ENCODE data around the gene CLCN3.
"Not testable (repeated sequence)": the region's sequence is repeated elsewhere in the genome, so short reads cannot be mapped to it uniquely, and the experiment has no call there.

CLCN3 gene

GRCh38 chr4:169658975-169659715 is 38.8 kb downstream of the CLCN3 start:
- no peak for DNase-seq

GRCh38 chr4:169659716-169660670 is 39.6 kb downstream of the CLCN3 start:
- DNase-seq: peak; percentile 71

- DNase-seq: no peak
Observed at GRCh38 chr4:169660929-169661328, 40.6 kb downstream of the CLCN3 start.

GRCh38 chr4:169661761-169662160 is 41.4 kb downstream of the CLCN3 start:
- DNase-seq: no peak

- DNase-seq: no peak
Observed at GRCh38 chr4:169662206-169662605, 41.8 kb downstream of the CLCN3 start.

- DNase-seq: no peak
Observed at GRCh38 chr4:169663402-169663801, 43.0 kb downstream of the CLCN3 start.

GRCh38 chr4:169663831-169664230 is 43.5 kb downstream of the CLCN3 start:
- DNase-seq: no peak

GRCh38 chr4:169664615-169665014 is 44.2 kb downstream of the CLCN3 start:
- no peak for DNase-seq

GRCh38 chr4:169665046-169665737 is 44.8 kb downstream of the CLCN3 start:
- no peak for DNase-seq

GRCh38 chr4:169668069-169668721 is 47.8 kb downstream of the CLCN3 start:
- no peak for DNase-seq

GRCh38 chr4:169675825-169676224 is 55.4 kb downstream of the CLCN3 start:
- no peak for DNase-seq

GRCh38 chr4:169677150-169677748 is 56.9 kb downstream of the CLCN3 start:
- DNase-seq: peak; percentile 31

GRCh38 chr4:169678486-169678885 is 58.1 kb downstream of the CLCN3 start:
- DNase-seq: not testable (repeated sequence)

- DNase-seq: not testable (repeated sequence)
Observed at GRCh38 chr4:169678951-169679591, 58.7 kb downstream of the CLCN3 start.

- DNase-seq: no peak
Observed at GRCh38 chr4:169682372-169683047, 62.1 kb downstream of the CLCN3 start.

GRCh38 chr4:169689681-169690080 is 69.3 kb downstream of the CLCN3 start:
- DNase-seq: no peak

GRCh38 chr4:169690787-169691186 is 70.4 kb downstream of the CLCN3 start:
- no peak for DNase-seq

- no peak for DNase-seq
Observed at GRCh38 chr4:169698331-169698730, 78.0 kb downstream of the CLCN3 start.

GRCh38 chr4:169707958-169708643 is 87.7 kb downstream of the CLCN3 start:
- no peak for DNase-seq

GRCh38 chr4:169715826-169716225 is 95.4 kb downstream of the CLCN3 start:
- DNase-seq: no peak

- DNase-seq: no peak
Observed at GRCh38 chr4:169716677-169717076, 96.3 kb downstream of the CLCN3 start.
